ENCODE measurements around the gene MPP3.

DNA sequence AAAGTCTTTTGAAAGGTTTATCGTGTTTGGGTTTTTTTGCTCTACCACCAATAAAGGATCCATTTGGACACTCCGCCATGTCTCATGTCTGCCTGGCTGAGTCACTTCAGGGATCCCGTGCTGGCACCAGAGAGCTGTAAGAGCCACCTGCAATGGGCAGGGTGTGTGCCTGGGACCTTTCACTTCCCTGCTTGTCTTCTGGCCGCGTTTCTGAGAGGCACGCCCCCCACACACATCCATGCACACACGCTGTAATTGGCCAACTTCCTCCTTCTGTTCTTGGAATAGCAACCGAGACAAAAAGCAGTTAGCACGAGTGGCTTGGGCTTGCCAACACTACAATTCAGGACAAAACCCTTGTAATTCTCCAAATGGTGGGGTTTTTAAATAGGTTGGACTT lies 64.6 kb downstream of the MPP3 start:
- TF ChIP-seq, protein P1, sequence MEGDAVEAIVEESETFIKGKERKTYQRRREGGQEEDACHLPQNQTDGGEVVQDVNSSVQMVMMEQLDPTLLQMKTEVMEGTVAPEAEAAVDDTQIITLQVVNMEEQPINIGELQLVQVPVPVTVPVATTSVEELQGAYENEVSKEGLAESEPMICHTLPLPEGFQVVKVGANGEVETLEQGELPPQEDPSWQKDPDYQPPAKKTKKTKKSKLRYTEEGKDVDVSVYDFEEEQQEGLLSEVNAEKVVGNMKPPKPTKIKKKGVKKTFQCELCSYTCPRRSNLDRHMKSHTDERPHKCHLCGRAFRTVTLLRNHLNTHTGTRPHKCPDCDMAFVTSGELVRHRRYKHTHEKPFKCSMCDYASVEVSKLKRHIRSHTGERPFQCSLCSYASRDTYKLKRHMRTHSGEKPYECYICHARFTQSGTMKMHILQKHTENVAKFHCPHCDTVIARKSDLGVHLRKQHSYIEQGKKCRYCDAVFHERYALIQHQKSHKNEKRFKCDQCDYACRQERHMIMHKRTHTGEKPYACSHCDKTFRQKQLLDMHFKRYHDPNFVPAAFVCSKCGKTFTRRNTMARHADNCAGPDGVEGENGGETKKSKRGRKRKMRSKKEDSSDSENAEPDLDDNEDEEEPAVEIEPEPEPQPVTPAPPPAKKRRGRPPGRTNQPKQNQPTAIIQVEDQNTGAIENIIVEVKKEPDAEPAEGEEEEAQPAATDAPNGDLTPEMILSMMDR (conservative IDR thresholded peaks at IDR 0.05; ENCODE audit: low read depth, low read length), result no peak
- no peak for TF ChIP-seq EZH2 (IDR thresholded peaks at IDR 0.05; ENCODE audit: borderline replicate concordance, low read depth, low read length, poor library complexity, severe bottlenecking)

Measured in A673 (cell line).